Amygdala (tissue), 56 donors: ENCODE data around the gene TENM3.
A peak's percentile ranks its signal among the peaks of the same experiment; 100 is the strongest.

Source experiments
- DNase-seq, 56 donors: peaks; one replicate each; lab custom pipeline; 2025; lab: John Stamatoyannopoulos, UW

TENM3 gene

DNA sequence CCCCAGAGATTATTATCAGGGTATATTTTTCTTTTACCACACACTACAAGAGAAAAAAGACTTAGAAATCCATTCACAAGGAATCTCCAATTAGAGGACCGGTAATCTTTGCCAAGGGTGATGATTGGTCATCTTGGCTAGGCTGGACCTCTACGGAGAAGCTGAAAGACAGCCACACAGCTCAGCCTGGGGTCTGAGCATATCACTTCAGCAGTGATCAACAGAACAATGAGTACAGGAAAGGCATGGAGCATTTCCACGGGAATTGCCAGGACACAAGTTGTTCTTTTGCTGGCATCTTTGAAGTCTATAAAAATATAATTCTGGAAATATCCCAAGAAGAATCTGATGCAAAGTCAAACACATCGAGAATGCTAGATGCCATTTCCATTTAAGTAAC is 191.5 kb downstream of the TENM3 start:
- no peak for DNase-seq

- no peak for DNase-seq
Observed at GRCh38 chr4:182435401-182435800, 192.2 kb downstream of the TENM3 start.

- no peak for DNase-seq
Observed at GRCh38 chr4:182443070-182443469, 199.9 kb downstream of the TENM3 start.

DNA sequence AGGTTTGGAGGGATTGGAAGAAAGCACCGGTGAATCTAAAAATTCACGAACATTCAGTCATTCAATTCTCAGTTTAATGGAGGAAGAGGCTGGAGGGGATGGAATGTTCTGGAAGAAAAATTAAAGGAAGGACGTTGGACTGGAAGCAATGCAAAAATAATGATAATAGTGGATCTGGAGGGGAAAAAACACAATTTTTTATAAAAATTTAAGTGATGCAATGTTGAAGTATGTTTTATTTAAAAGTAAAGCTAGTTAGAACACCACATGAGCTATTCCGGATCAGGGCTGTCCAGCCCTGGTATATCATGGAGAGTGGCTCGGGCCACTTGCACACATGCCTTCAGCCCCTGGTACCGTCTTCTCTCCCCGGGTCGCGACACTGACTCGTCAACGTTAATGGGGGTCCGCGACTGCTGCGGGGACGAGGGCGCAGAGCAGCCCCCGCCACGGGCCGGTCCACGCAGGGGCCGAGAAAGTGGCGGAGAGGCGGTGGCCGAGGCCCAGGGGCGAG is 204.6 kb downstream of the TENM3 start:
- peak in 8 of 56 donors; percentile 2 to 53 (median 38) for DNase-seq

DNA sequence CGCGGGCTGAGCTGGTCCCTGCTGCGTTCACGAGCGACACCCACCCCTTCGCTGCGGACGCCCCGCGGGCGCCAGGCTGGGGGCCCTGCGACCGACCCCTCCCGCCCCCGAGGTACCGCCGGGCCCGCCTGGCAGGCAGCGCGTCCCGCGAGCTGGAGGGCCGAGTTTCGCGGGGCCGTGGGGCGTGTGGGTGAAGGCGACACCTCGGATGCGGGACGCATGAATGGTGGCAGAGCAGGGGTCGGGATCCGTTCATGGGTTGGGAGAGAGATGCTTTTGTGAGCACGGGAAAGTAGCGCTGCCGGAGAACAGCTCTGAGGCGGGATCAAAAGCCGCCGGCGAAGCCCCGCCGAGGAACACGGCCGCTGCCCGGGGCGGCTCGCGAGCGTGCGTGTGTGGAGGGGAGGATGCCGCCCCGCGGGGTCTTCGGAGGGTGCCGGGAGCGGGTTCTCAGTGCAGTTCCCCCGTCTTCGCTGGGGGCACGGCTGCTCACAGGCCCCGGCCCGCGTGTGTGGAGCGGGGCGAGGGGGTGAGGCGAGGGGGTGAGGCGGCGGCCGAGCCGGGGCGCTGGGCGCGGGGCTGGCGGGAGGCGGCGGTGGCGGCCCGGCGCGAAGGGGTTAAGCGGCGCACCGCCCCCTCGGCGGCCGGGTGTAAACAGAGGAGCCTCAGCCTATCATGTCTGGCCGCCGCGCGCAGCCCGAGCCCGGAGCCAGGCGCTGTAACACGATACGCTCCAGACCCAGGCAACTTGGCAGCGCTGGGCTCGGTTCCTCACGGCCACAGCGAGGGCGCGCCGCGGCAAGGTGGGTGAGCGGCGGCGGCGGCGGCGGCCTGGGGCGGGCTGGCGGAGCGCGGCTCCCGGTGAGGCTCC is 205.3 kb downstream of the TENM3 start:
- DNase-seq = peak in 54 of 56 donors; percentile 4 to 81 (median 60)

DNA sequence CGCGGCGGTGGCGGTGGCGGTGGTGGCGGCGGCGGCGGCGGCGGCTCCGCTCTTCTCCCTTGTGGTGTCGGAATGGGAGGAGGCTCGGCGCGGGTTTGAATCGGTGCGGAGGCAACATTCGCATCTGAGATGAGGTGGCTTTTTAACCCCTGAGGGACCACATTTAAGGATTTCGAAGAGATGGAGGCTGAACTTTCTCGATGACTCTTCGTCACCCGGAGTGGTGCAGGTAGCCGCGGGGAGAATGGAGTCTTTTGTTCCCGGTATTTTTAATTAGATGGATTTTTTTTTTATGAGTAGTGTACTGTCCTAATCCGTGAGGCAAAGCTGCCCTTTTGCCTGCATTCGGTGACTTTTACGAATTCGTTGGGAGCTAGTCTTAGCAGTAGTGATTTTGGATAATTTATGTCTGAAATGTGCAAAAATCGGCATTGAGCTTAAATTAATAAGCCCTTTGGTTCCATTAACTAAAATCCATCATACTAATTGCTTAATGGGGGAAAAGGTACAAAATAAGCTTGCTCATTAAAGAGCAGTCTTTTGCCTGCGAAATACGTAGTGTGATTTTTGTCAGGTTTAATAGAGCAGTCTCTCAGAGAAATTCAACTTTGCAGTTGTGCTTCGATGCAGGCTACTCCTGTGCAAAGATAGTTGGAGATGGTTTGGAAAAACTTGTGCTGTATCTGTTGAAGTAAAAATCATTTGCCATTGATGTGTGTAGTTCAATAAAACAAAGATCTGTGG is 206.2 kb downstream of the TENM3 start:
- DNase-seq = peak in 19 of 56 donors; percentile 3 to 67 (median 45)

- DNase-seq = no peak
Observed at GRCh38 chr4:182449930-182450439, 206.8 kb downstream of the TENM3 start.

- DNase-seq = no peak
Observed at GRCh38 chr4:182451441-182451840, 208.2 kb downstream of the TENM3 start.

DNA sequence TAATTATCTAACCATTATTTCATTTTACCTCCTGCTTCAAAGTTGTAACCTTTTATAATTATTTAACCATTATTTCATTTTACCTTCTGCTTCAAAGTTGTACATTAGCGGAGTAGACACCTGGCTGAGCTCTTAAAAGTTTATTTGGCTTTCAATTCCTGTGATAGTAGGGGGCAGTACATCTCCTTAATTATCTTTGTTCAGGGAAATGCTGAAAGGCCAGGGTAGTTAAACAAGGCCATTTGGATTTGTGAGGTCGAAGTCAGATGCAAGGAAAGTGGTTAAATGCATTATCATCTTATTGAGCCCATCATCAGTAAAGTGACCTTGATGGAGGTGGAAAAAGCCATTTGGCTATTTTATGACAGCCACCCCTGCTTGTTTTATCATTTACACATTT is 210.6 kb downstream of the TENM3 start:
- DNase-seq = no peak

GRCh38 chr4:182454440-182455013 is 211.3 kb downstream of the TENM3 start:
- DNase-seq = no peak

DNA sequence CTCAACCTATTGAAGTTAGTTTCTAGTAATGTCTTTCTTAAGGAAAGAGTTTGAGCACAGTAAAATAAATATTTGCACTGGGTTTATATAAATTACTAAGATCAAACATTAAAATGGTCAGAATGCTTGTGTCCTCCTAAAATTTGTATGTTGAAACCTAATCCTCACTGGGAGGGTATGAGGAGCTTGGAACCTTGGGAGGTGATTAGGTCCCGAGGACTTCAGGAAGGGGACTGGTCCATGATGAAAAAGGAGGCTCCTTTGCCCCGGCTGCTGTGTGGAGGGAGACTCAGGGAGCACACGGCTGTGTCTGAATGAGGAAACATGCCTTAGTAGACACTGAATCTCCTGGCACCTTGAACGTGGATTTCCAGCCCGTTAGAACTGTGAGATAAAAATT is 221.9 kb downstream of the TENM3 start:
- DNase-seq = no peak

DNA sequence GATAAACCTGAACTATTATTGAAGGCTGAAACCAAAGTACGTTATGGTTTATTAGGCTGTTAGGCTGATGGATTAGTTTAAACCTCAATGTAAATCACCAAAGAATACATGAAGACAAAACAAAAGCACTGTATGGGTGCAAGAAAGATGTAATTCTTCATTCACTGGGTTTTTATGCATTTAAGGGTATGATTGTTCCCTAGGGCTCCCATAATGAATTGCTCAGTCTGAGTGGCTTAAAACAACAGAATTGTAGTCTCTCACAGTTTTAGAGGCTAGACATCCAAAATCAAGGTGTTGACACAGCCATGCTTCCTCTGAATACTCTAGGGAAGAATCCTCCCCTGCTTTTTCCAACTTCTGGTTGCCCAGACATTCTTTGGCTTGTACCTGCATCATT is 222.8 kb downstream of the TENM3 start:
- DNase-seq = no peak

- no peak for DNase-seq
Observed at GRCh38 chr4:182470215-182470614, 227.0 kb downstream of the TENM3 start.

- no peak for DNase-seq
Observed at GRCh38 chr4:182475539-182475938, 232.3 kb downstream of the TENM3 start.

GRCh38 chr4:182478475-182478874 is 235.3 kb downstream of the TENM3 start:
- peak in 1 of 56 donors; percentile 2 for DNase-seq

DNA sequence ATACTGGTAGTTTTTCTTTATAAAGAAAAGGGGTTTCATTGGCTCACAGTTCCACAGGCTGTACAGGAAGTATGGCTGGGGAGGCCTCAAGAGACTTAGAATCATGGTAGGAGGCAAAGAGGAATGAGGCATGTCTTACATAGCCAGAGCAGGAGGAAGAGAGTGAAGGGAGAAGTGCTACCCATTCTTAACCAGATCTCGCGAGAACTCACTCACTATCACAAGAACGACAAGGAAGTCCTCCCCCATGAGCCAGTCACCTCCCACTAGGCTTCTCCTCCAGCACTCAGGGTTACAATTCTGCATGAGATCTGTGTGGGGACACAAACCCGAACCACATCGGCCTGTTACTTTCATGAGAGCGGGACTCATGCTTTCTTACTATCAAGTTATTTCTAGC is 240.5 kb downstream of the TENM3 start:
- DNase-seq = no peak

DNA sequence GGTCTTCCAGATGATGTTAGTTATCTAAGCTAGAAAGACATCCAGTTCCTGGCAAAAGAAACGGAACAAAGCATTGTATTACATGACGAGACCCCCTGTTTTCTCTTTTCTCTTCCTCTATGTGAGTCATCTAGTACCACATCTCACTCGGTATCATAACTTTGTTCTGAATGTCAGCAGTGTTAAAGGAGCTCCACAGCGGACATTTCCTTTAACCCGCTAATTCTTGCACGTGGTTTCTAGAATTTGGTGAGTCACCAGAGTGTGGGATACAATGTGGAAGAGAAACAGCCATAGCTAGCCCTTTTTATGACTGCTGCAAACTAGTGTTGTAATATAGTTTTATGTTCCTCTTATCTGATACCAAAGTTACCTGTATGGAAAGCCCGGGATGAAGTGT is 243.7 kb downstream of the TENM3 start:
- no peak for DNase-seq

DNA sequence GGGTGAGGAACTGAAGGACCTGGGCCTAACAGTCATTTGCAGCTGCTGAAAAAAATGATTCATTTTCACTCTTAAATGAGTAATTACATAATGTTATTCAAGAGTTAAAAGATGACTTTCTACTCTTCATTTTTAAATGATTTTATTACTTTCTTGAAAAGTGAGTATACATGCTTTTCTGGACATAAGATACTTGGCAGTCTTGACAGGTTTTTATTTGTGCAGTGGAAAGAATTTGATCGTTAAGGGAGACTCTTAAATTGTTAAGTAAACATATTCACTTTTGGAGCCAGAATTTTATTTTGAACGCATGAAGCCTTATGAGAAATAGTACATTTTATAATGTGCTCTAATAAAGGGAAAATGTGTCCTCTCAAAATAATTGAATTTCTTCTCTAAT is 245.7 kb downstream of the TENM3 start:
- no peak for DNase-seq

GRCh38 chr4:182489607-182490006 is 246.4 kb downstream of the TENM3 start:
- DNase-seq = no peak

GRCh38 chr4:182491719-182492118 is 248.5 kb downstream of the TENM3 start:
- no peak for DNase-seq

DNA sequence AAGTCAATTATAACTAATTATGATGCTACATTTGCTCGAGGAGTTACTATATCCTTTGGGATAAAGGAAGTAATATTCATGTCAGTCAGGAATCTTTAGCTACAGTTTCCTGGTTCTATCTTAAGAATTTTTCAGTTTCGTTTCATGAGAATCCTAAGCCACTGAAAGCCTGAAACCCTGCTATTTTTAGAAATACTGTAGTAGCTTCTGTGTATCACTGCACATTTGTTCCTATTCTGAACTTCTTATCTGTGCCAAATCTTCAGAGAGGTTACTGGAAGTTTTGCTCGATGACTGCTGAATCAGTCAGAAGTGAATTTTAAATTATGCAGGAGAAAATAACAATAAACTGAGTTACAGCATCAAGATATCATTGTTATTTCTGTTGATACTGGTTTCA is 249.2 kb downstream of the TENM3 start:
- no peak for DNase-seq
